SK-N-MC (cell line): ENCODE results near the gene ZNF331.

Experiments used
- EZH2 ChIP-seq: fragments of 200-600 bp; sonication (generic); IDR thresholded peaks from one replicate; pipeline ENCODE4 v1.6.1; 2017; ENCODE audit warnings: antibody characterized with exemption
- POLR2AphosphoS5 ChIP-seq: IDR thresholded peaks from 2 replicates; pipeline ENCODE4 v1.6.1; 2012; ENCODE audit warnings: mild to moderate bottlenecking, low read depth, low read length, borderline replicate concordance

- TF ChIP-seq POLR2AphosphoS5 (no peak), EZH2 (no peak)
Measured at GRCh38 chr19:53553156-53553555, 15.2 kb downstream of the ZNF331 start.
